ENCODE measurements around the gene ABCE1.
"Not testable (repeated sequence)": the region's sequence is repeated elsewhere in the genome, so short reads cannot be mapped to it uniquely, and the experiment has no call there.

Gene ABCE1

GRCh38 chr4:145103496-145103895 lies 5.4 kb downstream of the ABCE1 start:
- DNase-seq = no peak

DNA sequence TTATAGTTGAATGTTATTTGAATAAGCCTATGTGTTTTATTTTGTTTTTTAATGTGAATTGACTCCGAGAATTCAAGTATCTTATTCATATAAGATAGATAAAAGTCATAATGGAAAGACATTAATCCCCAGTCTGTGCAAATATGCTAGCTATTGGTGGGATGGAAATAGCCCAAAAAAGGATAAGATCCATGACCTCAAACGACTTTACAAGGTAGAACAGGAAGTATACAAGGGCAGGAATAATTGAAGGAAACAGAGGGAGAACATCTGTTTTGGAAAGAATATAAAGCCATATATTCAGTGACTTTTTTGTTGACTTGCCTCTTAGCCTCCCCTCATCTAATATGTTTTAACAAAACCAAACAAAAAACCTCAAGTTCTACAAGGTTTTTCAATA lies 9.0 kb downstream of the ABCE1 start:
- peak; percentile 1 for DNase-seq

GRCh38 chr4:145108128-145108527 lies 10.0 kb downstream of the ABCE1 start:
- no peak for DNase-seq

DNA sequence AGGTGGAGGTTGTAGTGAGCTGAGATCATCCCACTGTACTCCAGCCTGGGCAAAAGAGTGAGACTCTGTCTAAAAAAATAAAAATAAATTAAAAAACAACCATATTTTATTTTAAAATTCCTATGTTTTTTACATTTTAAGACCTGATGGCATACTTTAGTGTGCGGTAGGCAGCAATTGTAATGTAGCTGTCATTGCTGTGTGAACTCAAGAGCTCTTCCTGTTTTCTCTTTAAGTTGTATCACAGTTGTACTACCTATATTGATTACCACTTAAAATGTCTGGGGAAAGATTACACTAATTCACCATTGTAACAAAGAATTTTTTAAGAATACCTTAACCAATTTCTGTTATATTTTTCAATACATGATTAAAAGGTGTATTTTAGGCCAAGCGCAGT lies 27.3 kb downstream of the ABCE1 start:
- no peak for DNase-seq

- no peak for DNase-seq
These were observed 32.0 kb downstream of the ABCE1 start for GRCh38 chr4:145130130-145130529.

DNA sequence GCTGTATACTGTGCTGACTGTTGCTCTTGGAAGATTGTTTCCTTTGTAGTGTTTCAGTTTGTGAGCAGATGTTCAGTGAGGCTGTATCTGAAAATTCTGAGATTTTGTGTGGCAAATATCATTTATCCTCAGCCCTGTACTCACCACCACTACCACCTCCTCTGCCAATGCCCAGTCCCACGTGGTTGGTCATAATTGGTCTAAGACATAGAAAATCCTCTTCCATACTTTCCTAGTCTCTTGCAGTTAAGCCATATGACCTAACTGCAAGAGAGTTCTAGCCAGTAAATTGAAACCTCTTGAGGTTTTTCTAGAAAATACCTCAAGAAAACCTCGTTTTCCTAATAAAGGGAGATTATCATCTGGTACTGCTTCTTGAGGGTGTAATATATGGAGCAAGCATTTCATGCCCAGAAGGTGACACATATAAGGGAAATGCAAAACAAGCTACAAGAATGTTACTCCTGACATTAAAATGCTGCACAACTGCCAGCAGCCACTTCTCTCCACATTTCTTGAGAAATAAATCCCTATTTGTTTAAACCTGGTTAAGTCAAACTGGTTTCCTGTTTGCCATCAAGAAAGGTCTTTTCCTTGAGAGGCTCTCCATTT lies 32.8 kb downstream of the ABCE1 start:
- DNase-seq = no peak

- no peak for DNase-seq
These were observed 33.7 kb downstream of the ABCE1 start for GRCh38 chr4:145131848-145132247.

- no peak for DNase-seq
These were observed 34.5 kb downstream of the ABCE1 start for GRCh38 chr4:145132511-145133098.

- not testable (repeated sequence) for DNase-seq
These were observed 38.1 kb downstream of the ABCE1 start for GRCh38 chr4:145136219-145136618.

DNA sequence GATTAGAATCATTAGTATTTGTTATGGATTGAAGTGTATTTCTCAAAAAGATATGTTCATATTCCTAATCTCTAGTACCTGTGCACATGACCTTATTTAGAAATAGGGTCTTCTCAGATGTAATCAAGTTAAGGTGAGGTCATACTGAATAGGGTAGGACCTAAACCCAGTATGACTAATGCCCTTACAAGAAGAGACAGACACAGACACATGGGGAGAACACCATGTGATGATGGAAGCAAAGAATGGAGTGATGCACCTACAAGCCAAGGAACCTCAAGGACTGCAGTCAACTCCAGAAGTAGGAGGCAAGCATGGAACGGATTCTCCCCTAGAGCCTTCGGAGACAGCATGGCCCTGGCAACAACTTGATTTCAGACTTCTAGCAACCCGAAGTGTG lies 50.9 kb downstream of the ABCE1 start:
- no peak for DNase-seq

DNA sequence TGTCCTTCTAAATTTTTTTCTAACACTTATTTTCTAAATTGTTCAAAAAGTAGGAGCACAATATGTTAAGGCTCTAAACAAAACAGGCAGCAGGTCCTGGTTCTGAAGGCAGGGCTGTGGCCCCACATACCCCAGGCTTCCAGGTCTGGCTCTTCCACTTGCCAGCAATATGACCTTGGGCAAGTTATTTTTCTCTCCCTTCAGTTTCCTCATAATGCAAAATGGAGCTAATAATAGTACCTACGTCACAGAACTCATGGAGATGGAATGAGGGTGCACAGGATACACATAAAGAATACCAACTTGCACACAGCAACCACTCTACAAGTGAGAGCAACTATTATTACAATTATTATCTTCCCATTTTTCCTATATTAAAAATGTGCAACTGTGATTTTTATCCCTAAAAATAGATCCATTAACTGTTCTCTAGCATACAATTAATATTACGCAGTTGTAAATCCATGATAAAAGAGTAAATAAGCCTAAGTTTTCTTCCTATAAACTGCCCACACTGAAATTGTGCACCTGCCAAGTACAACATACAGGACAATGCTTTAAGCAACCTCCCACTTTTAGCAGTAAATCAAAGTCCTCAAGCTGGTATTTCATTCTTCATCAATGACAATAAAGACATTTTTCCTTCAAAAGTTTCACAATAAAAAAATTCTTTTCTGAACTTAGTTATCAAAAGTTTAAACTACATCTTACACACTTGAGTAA lies 55.2 kb downstream of the ABCE1 start:
- DNase-seq = no peak

GRCh38 chr4:145153904-145154298 lies 55.8 kb downstream of the ABCE1 start:
- DNase-seq = no peak

DNA sequence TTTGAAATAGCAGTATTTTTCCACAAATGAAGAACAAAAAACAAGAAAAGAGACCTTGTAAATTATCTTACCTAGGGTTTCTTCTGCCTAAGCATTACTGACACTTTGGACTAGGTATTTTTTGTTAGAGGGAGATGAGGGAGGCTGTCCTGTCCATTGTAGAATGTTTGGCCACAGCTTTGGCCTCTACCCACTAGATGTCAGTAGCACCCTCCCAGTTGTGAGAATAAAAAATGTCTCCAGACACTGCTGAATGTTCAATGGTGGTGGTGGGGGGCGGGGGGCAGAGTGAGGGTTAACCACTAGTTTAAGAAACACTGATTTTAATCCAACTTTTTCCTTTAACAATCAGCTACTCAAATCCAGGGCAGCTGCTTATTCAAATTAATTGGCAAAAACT lies 56.5 kb downstream of the ABCE1 start:
- no peak for DNase-seq

- no peak for DNase-seq
These were observed 57.3 kb downstream of the ABCE1 start for GRCh38 chr4:145155268-145155870.

DNA sequence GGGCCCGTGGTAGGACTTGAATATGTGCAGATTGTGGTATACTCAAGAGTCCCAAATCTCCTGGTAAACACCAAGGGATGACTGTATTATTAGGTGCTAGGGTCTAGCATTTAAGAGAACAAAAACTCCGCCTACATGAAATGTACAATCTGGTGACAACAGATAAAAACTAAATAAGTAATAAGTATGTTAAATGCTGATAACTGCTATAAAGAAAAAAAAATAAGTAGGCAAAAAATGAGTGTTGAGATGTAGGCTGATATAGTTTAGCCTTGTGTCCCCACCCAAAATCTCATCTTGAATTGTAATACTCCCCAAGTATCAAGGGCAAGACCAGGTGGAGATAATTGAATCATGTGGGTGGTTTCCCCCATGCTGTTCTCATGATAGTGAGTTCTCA lies 58.9 kb downstream of the ABCE1 start:
- DNase-seq = no peak

GRCh38 chr4:145161549-145161948 lies 63.4 kb downstream of the ABCE1 start:
- no peak for DNase-seq

GRCh38 chr4:145167887-145168286 lies 69.8 kb downstream of the ABCE1 start:
- DNase-seq = no peak

DNA sequence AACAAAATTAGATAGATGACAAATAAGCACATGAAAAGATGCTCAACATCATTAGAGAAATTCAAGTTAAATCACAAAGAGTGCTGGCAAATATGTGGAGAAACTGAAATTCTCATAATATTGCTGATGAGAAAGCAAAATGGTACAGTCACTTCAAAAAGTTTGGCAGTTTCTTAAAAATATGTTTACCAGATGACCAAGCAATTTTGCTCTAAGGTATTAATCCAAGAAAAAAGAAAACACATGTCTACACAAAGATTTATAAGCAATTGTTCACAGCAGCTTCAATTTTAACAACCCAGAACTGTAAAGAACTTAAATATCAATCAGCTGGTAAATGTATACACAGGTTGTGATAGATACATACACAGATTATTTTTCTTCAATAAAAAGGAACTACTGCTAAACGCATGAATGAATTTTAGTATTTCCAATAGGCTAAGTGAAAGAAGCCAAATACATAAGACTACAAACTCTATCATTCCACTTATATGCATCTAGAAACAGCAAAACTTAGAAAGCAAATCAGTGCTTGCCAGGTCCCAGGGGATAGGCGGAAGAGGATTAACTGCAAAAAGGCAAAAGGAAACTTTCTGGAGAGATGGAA lies 70.6 kb downstream of the ABCE1 start:
- DNase-seq = no peak

- no peak for DNase-seq
These were observed 72.1 kb downstream of the ABCE1 start for GRCh38 chr4:145170223-145170622.

GRCh38 chr4:145171911-145172310 lies 73.8 kb downstream of the ABCE1 start:
- DNase-seq = no peak

DNA sequence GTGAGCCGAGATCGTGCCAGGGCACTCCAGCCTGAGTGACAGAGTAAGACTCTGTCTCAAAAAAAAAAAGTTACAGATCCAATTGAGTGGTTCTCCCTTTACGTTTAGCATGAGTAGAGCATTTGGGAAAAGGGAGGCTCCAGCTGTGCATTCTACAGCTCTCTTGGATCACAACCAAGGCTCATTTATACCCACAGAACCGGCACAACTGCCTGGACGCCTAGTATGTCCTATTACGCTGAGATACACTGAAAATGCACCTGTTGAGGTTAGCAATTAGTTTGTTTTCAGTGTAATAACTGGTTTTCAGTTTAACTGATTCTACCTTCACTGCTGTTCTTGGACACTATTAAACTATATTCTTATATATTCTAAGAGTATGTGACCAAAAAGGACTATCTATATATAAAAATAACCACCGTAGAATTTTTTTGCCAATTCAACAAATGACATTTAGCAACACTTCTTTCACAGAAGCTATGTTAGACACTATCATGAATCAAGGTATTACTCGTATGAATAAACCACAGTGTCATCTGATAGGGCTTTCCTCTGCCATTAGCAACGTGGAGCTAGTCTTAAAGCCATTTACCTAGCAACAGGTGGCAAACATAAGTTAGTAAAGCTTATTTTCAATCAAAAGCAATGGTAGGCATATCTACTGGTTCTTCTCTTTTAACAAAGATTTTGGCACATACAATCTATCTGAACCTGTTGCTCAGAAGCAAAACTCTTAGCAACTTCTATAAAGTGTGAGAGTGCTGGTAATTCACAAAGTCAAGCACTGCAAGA lies 78.7 kb downstream of the ABCE1 start:
- no peak for DNase-seq

DNA sequence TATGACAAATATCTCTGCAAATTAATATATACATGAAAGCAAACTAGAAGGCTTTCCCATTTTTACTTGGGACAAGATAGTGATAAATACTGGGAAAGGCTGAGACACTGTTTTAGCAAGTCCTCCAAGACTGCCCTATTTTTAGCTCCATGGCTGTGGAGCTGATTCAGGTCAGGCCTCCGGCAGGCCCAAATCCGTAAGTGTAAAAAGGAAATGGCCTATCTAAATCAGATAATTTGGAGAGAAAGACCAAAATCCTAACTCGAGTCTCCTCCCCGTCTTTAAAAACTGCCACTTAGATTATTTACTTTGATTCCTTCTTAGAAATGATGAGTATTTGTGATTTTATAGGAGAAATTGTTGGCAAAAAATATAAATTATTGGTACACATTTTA lies 79.4 kb downstream of the ABCE1 start:
- DNase-seq = no peak
